Measurements from ENCODE around the gene LRTM2. TPM values are rescaled to one million over a fixed set of nuclear protein-coding genes. Genes with fewer than 3 reads are reported as not detected.

Gene LRTM2
- polyA plus RNA-seq, 10 donors: 0.08 to 0.63 (median 0.27) TPM; not detected in 1

GRCh38 chr12:1882405-1882804 lies 62.0 kb downstream of the LRTM2 start:
- DNase-seq: no peak

GRCh38 chr12:1882850-1883470 lies 62.6 kb downstream of the LRTM2 start:
- DNase-seq: no peak

- no peak for DNase-seq
These were observed 63.1 kb downstream of the LRTM2 start for GRCh38 chr12:1883513-1883912.

GRCh38 chr12:1884651-1885050 lies 64.3 kb downstream of the LRTM2 start:
- DNase-seq: no peak

GRCh38 chr12:1885082-1885596 lies 64.8 kb downstream of the LRTM2 start:
- DNase-seq: no peak

- DNase-seq: no peak
These were observed 65.4 kb downstream of the LRTM2 start for GRCh38 chr12:1885599-1886245.

Other genes with a start within 250 kb of the LRTM2 start
- gene FBXL14, start 226.0 kb upstream of the LRTM2 start, polyA plus RNA-seq (ENCODE audit: insufficient read length in 10 of 10): 1 to 10 TPM; 3.3 to 6.4 (median 4.8) TPM
- gene WNT5B, start 191.3 kb upstream of the LRTM2 start, polyA plus RNA-seq (ENCODE audit: insufficient read length in 10 of 10): 10 to 100 TPM; 15.8 to 33.3 (median 30.3) TPM
- 10 to 100 TPM; 23.3 to 29.8 (median 25.5) TPM for gene ADIPOR2, start 129.5 kb upstream of the LRTM2 start, polyA plus RNA-seq (ENCODE audit: insufficient read length in 10 of 10)
- gene CACNA2D4, start 98.1 kb downstream of the LRTM2 start, polyA plus RNA-seq (ENCODE audit: insufficient read length in 10 of 10): 1 to 10 TPM; 1.3 to 4.4 (median 2.2) TPM
- gene DCP1B, start 183.9 kb downstream of the LRTM2 start, polyA plus RNA-seq (ENCODE audit: insufficient read length in 10 of 10): 10 to 100 TPM in 8 of 10 donors, 1 to 10 TPM in 2; 9.1 to 14.6 (median 12.1) TPM
- 1 to 10 TPM; 2.2 to 5.8 (median 3.5) TPM for gene CACNA1C, start 232.4 kb downstream of the LRTM2 start, polyA plus RNA-seq (ENCODE audit: insufficient read length in 10 of 10)